Measurements from ENCODE around the gene FAM117B. TPM values are rescaled to one million over a fixed set of nuclear protein-coding genes. Genes with fewer than 3 reads are reported as not detected.

Gene FAM117B
- total RNA-seq, 1 donor from 2014 or later, result 9.6 TPM

DNA sequence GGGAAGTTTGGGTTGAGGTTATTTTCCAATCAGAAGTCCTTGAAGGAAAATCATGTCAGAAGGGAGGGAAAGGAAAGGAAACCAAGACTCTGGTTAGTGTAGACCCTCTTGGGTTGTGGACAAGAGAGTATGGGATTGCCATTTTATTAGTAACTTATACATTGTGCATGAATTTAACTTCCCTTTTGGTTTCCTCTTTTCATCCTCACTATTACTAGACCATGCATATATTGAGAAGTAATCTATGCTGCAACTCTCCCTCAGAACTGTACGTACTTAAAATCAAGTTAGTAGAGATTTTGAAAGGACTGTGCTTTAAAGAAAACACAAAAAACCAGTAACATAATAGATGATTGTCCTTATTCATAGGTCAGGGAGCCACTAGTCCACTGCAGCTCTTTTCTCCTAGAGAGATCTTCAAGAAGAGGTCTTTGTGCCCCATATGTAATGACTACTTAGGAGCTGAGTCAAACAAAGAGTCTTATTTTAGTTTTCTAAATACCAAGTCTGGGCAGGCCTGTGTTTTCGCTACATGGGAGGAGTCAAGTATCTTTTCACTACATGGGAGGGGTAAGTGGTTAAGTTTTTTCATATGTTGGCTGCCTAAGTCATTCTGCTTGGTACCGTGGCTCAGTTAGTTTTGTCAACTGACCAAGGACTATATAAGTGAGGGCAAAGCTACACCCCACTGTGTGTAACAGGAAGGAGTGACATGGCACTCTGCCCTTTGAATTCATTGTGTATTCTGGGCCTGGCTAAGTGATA, 25.2 kb upstream of the FAM117B start:
- Mint-ChIP-seq H3K4me1 (ENCODE audit: unreplicated experiment) (peaks cover 3% of the 10 kb centered on the region), H3K36me3 (ENCODE audit: unreplicated experiment) (no peaks in the 10 kb centered on the region), H3K27ac (ENCODE audit: unreplicated experiment) (no peak overlapping the region), H3K27me3 (ENCODE audit: unreplicated experiment) (no peaks in the 10 kb centered on the region), H3K9me3 (ENCODE audit: unreplicated experiment) (no peaks in the 10 kb centered on the region), H3K4me3 (ENCODE audit: unreplicated experiment) (no peak overlapping the region)
- DNase-seq (ENCODE audit: extremely low spot score, unreplicated experiment), result no peak
- TF ChIP-seq, protein P1, sequence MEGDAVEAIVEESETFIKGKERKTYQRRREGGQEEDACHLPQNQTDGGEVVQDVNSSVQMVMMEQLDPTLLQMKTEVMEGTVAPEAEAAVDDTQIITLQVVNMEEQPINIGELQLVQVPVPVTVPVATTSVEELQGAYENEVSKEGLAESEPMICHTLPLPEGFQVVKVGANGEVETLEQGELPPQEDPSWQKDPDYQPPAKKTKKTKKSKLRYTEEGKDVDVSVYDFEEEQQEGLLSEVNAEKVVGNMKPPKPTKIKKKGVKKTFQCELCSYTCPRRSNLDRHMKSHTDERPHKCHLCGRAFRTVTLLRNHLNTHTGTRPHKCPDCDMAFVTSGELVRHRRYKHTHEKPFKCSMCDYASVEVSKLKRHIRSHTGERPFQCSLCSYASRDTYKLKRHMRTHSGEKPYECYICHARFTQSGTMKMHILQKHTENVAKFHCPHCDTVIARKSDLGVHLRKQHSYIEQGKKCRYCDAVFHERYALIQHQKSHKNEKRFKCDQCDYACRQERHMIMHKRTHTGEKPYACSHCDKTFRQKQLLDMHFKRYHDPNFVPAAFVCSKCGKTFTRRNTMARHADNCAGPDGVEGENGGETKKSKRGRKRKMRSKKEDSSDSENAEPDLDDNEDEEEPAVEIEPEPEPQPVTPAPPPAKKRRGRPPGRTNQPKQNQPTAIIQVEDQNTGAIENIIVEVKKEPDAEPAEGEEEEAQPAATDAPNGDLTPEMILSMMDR (IDR thresholded peaks at IDR 0.05), result no peak

DNA sequence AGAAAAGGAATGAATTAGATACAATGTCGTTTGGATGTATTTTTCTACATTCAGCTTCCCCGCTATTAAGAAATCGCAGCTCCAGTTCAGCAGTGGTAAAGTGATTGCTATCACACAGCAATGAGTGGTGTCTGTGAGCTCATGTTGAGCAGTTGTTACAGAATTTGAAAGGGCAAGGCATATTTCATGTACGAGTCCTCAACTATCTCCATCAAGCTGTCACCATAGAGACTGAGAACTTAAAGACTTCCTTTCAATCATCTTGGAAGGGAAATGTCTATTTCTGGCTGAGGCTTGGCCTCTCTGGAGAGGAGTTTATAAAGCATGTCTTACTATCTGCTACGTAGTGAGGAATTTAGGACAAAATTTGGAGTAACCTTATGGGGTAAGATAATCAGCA, 24.4 kb upstream of the FAM117B start:
- H3K9me3 Mint-ChIP-seq (ENCODE audit: unreplicated experiment), result no peaks in the 10 kb centered on the region
- H3K4me3 Mint-ChIP-seq (ENCODE audit: unreplicated experiment), result no peak overlapping the region
- peaks cover 3% of the 10 kb centered on the region for H3K4me1 Mint-ChIP-seq (ENCODE audit: unreplicated experiment)
- TF ChIP-seq, protein P1 (IDR thresholded peaks at IDR 0.05), result no peak
- H3K36me3 Mint-ChIP-seq (ENCODE audit: unreplicated experiment), result no peaks in the 10 kb centered on the region
- no peak overlapping the region for H3K27ac Mint-ChIP-seq (ENCODE audit: unreplicated experiment)
- H3K27me3 Mint-ChIP-seq (ENCODE audit: unreplicated experiment), result no peaks in the 10 kb centered on the region
- no peak for DNase-seq (ENCODE audit: extremely low spot score, unreplicated experiment)

DNA sequence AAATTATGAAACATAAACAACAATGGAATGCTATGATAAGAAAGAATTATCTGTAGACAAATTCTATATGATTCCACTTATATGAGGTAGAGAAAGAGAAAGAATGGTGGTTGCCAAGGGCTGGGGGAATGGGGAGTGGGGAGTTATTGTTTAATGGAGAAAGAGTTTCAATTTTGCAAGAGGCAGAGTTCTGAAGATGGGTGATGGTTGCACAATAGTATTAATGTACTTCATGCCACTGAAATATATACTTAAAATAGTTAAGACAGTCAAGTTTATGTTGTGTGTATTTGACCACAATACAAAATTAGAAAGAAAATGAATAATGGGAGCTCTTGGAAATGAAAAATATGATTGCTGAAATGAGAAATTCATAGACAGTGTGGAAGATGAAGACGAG, 22.6 kb upstream of the FAM117B start:
- no peak overlapping the region for H3K27ac Mint-ChIP-seq (ENCODE audit: unreplicated experiment)

DNA sequence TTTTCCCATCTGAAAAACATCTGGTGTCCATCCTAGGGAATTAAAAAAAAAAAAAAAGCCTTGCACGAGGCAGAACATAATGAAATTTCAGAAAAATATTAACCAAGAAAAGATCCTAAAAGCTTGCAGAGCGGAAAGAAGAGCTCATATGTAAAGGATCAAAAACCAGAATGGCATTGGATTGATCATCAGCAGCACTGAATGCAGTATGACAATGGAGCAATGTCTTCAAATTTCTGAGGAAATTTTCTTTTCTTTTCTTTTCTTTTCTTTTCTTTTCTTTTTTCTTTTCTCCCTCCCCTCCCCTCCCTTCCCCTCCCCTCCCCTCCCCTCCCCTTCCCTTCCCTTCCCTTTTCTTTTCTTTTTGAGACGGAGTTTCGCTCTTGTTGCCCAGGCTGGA, 21.3 kb upstream of the FAM117B start:
- H3K9me3 Mint-ChIP-seq (ENCODE audit: unreplicated experiment), result no peaks in the 10 kb centered on the region
- no peak overlapping the region for H3K4me3 Mint-ChIP-seq (ENCODE audit: unreplicated experiment)
- TF ChIP-seq, protein P1 (IDR thresholded peaks at IDR 0.05), result no peak
- H3K4me1 Mint-ChIP-seq (ENCODE audit: unreplicated experiment), result peaks cover 3% of the 10 kb centered on the region
- H3K36me3 Mint-ChIP-seq (ENCODE audit: unreplicated experiment), result no peaks in the 10 kb centered on the region
- no peak for DNase-seq (ENCODE audit: extremely low spot score, unreplicated experiment)
- H3K27ac Mint-ChIP-seq (ENCODE audit: unreplicated experiment), result no peak overlapping the region
- no peaks in the 10 kb centered on the region for H3K27me3 Mint-ChIP-seq (ENCODE audit: unreplicated experiment)

More for the DNA sequence above, 22.6 kb upstream of the FAM117B start:
- no peak for DNase-seq (ENCODE audit: extremely low spot score, unreplicated experiment)
- Mint-ChIP-seq H3K4me3 (ENCODE audit: unreplicated experiment) (no peak overlapping the region), H3K9me3 (ENCODE audit: unreplicated experiment) (no peaks in the 10 kb centered on the region), H3K27me3 (ENCODE audit: unreplicated experiment) (no peaks in the 10 kb centered on the region), H3K4me1 (ENCODE audit: unreplicated experiment) (peaks cover 3% of the 10 kb centered on the region), H3K36me3 (ENCODE audit: unreplicated experiment) (no peaks in the 10 kb centered on the region)
- TF ChIP-seq, protein P1 (IDR thresholded peaks at IDR 0.05), result no peak

DNA sequence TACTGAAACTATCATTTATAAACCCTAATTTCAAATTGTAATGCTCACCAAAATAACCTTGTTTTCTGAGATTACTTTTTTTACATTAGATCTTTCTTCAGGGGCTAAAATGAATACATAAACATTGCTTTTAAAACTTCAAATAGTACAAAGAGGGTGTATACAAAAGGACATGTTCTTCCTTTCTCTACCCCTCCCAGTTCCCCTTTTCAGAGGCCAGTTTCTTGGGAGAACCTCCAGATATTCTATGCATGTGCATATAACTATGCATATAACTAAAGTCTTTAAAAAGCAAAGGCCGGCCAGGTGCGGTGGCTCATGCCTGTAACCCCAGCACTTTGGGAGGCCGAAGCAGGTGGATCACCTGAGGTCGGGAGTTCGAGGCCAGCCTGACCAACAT, 10.6 kb upstream of the FAM117B start:
- Mint-ChIP-seq H3K36me3 (ENCODE audit: unreplicated experiment) (no peaks in the 10 kb centered on the region), H3K27ac (ENCODE audit: unreplicated experiment) (no peak overlapping the region), H3K27me3 (ENCODE audit: unreplicated experiment) (no peaks in the 10 kb centered on the region), H3K4me3 (ENCODE audit: unreplicated experiment) (no peak overlapping the region), H3K9me3 (ENCODE audit: unreplicated experiment) (no peaks in the 10 kb centered on the region), H3K4me1 (ENCODE audit: unreplicated experiment) (no peaks in the 10 kb centered on the region)
- TF ChIP-seq, protein P1 (IDR thresholded peaks at IDR 0.05), result no peak
- no peak for DNase-seq (ENCODE audit: extremely low spot score, unreplicated experiment)
